Ovary (tissue), 3 donors: ENCODE data around the gene UBIAD1.

Experiments used
- CTCF ChIP-seq, 3 donors: fragments of 450-650 bp in 2 of 3; fragments of 200-600 bp in 1 of 3; IDR thresholded peaks; one replicate each; pipeline versions ENCODE4 v1.5.1 to v1.8.0; 2016 to 2022; ENCODE audit warnings: antibody characterized with exemption in 3 of 3, mild to moderate bottlenecking in 1 of 3
- POLR2A ChIP-seq: fragments of 450-650 bp; IDR thresholded peaks from one replicate; pipeline ENCODE4 v1.6.1; 2017; ENCODE audit warnings: antibody characterized with exemption, mild to moderate bottlenecking, moderate library complexity
- donor health status: DM: no; HTN: no; CAD: no.

- TF ChIP-seq CTCF (IDR thresholded peaks at IDR 0.05) (no peak), POLR2A (no peak)
These were observed 28.6 kb downstream of the UBIAD1 start for GRCh38 chr1:11301601-11302000.
